HG02870 (cell line): ENCODE results near the gene SMIM45.
A peak's percentile ranks its signal among the peaks of the same experiment; 100 is the strongest.

Experiments
- ATAC-seq: cut with Tn5 transposase; IDR thresholded peaks from one replicate; pipeline ENCODE4 v1.9.1; 2021; ENCODE audit warnings: mild to moderate bottlenecking, moderate library complexity; ENCODE audit not compliant: unreplicated experiment

The SMIM45 gene

GRCh38 chr22:41998361-41999261 is 46.7 kb downstream of the SMIM45 start, which contains the start of gene WBP2NL:
TSS of gene WBP2NL (plus strand) at chr22:41998788. CDS start at chr22:41998819, 31 bp downstream.
- ATAC-seq = peak; percentile 48

- no peak for ATAC-seq
These were observed 48.5 kb downstream of the SMIM45 start for GRCh38 chr22:42000466-42000865.

GRCh38 chr22:42001121-42001520 is 49.2 kb downstream of the SMIM45 start:
- no peak for ATAC-seq

GRCh38 chr22:42001706-42002105 is 49.8 kb downstream of the SMIM45 start:
- no peak for ATAC-seq

- no peak for ATAC-seq
These were observed 56.0 kb downstream of the SMIM45 start for GRCh38 chr22:42007922-42008321.
